HEK293 (cell line): ENCODE data around the gene EIF3F.

ENCODE experiments used
- CTCF ChIP-seq: fragments of 450-650 bp; formaldehyde crosslinking; IDR thresholded peaks from 2 replicates; pipeline ENCODE4 v1.5.1; 2016; ENCODE audit warnings: missing biosample characterization, missing genetic modification characterization
- ZBTB49 ChIP-seq: fragments of 450-650 bp; formaldehyde crosslinking; IDR thresholded peaks from 2 replicates; pipeline ENCODE4 v1.5.1; 2016; ENCODE audit warnings: missing biosample characterization, missing genetic modification characterization, low read depth
- ZFP3 ChIP-seq: fragments of 450-650 bp; formaldehyde crosslinking; IDR thresholded peaks from 2 replicates; pipeline ENCODE4 v1.5.1; 2016; ENCODE audit warnings: low read depth, missing biosample characterization, missing genetic modification characterization
- ZNF280C ChIP-seq: fragments of 450-650 bp; formaldehyde crosslinking; IDR thresholded peaks from 2 replicates; pipeline ENCODE4 v1.5.1; 2016; ENCODE audit warnings: missing biosample characterization, missing genetic modification characterization
- ZNF510 ChIP-seq: fragments of 450-650 bp; formaldehyde crosslinking; IDR thresholded peaks from 2 replicates; pipeline ENCODE4 v1.5.1; 2018; ENCODE audit warnings: mild to moderate bottlenecking, missing genetic modification characterization, missing biosample characterization; ENCODE audit not compliant: insufficient replicate concordance
- ZNF626 ChIP-seq: fragments of 450-650 bp; sonication (Bioruptor Pico); formaldehyde crosslinking; IDR thresholded peaks from 2 replicates; pipeline ENCODE4 v1.5.1; 2018; ENCODE audit warnings: missing biosample characterization, missing genetic modification characterization, inconsistent platforms
- TF ChIP-seq, protein P1 (sequence below): fragments of 450-650 bp; formaldehyde crosslinking; IDR thresholded peaks from 2 replicates; pipeline ENCODE4 v1.5.1; 2017; ENCODE audit warnings: missing biosample characterization, missing genetic modification characterization
- TF ChIP-seq, protein P2 (sequence below): fragments of 450-650 bp; formaldehyde crosslinking; IDR thresholded peaks from 2 replicates; pipeline ENCODE4 v1.5.1; 2016; ENCODE audit warnings: missing biosample characterization, missing genetic modification characterization

DNA sequence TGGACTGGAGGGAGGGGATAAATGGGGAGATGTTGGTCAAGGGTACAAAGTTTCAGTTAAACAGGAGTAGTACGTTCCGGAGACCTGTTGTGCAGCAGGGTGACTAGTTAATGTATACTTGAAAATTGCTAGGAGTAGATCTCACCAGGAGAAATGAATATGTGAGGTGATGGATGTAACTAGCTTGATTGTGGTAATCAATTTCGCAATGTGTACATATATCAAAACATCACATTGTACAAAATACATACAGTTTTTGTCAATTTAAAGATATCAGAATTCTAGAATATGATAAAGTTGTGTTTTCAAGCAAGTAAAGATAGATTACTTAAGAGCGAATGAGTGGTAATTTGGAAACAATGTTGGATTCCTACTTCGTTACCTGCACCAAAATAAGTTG is 13.3 kb downstream of the EIF3F start:
- TF ChIP-seq ZNF510 (tag by site-specific recombination) (no peak), CTCF (tag by site-specific recombination) (no peak), ZNF280C (no peak), ZBTB49 (tag by site-specific recombination) (no peak), ZNF626 (tag by site-specific recombination) (no peak), ZFP3 (tag by site-specific recombination) (no peak)
- TF ChIP-seq, protein P1, sequence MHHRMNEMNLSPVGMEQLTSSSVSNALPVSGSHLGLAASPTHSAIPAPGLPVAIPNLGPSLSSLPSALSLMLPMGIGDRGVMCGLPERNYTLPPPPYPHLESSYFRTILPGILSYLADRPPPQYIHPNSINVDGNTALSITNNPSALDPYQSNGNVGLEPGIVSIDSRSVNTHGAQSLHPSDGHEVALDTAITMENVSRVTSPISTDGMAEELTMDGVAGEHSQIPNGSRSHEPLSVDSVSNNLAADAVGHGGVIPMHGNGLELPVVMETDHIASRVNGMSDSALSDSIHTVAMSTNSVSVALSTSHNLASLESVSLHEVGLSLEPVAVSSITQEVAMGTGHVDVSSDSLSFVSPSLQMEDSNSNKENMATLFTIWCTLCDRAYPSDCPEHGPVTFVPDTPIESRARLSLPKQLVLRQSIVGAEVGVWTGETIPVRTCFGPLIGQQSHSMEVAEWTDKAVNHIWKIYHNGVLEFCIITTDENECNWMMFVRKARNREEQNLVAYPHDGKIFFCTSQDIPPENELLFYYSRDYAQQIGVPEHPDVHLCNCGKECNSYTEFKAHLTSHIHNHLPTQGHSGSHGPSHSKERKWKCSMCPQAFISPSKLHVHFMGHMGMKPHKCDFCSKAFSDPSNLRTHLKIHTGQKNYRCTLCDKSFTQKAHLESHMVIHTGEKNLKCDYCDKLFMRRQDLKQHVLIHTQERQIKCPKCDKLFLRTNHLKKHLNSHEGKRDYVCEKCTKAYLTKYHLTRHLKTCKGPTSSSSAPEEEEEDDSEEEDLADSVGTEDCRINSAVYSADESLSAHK, result no peak
- TF ChIP-seq, protein P2, sequence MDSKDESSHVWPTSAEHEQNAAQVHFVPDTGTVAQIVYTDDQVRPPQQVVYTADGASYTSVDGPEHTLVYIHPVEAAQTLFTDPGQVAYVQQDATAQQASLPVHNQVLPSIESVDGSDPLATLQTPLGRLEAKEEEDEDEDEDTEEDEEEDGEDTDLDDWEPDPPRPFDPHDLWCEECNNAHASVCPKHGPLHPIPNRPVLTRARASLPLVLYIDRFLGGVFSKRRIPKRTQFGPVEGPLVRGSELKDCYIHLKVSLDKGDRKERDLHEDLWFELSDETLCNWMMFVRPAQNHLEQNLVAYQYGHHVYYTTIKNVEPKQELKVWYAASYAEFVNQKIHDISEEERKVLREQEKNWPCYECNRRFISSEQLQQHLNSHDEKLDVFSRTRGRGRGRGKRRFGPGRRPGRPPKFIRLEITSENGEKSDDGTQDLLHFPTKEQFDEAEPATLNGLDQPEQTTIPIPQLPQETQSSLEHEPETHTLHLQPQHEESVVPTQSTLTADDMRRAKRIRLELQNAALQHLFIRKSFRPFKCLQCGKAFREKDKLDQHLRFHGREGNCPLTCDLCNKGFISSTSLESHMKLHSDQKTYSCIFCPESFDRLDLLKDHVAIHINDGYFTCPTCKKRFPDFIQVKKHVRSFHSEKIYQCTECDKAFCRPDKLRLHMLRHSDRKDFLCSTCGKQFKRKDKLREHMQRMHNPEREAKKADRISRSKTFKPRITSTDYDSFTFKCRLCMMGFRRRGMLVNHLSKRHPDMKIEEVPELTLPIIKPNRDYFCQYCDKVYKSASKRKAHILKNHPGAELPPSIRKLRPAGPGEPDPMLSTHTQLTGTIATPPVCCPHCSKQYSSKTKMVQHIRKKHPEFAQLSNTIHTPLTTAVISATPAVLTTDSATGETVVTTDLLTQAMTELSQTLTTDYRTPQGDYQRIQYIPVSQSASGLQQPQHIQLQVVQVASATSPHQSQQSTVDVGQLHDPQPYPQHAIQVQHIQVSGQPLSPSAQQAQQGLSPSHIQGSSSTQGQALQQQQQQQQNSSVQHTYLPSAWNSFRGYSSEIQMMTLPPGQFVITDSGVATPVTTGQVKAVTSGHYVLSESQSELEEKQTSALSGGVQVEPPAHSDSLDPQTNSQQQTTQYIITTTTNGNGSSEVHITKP (tag by site-specific recombination), result no peak
